ENCODE results near the gene RNFT2. TPM values are rescaled to one million over a fixed set of nuclear protein-coding genes. Genes with fewer than 3 reads are reported as not detected.
A peak's percentile ranks its signal among the peaks of the same experiment; 100 is the strongest.
"Not testable (repeated sequence)": the region's sequence is repeated elsewhere in the genome, so short reads cannot be mapped to it uniquely, and the experiment has no call there.

RNFT2 gene
- total RNA-seq, 1 donor from 2014 or later, result 2.6 TPM

DNA sequence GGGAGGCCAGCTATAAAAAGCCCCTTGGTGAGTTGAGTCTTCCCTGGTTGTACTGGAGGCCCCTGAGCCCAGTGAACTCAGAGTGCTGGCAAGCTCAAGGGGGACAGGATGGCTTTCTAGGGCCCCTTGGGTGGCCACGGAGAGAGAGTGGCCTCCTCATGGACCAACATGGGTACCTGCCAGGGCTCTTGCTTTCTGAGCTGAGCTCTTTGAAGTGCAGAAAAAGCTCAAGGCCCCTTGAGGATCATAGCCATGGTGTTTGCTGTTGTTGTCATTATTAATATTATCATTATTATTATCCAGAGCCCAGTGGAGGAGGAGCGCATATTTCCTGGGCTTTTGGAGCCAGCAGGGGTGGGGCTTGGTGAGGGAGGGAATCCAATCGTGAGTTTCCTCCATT lies 6.7 kb downstream of the RNFT2 start:
- no peak for DNase-seq (ENCODE audit: low read depth, low spot score)

DNA sequence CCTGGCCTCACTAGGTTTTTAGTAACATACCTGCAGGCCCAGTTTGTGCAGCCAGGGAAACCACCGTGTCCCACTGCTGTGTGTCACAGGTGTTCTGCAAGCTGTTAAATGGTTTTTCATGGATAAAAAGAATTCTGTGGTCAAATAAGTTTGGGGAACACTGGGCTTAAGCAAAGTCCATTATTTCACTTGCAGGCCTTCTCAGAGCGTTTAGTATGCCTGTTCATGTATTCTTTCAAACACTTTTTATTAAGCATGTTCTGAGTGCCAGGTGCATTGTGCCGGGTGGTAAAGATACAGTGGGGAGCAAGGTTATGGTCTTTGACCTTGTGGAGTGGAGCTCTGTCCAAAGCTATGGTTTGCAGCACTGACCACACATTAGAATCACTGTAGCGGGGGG lies 7.4 kb downstream of the RNFT2 start:
- no peak for DNase-seq (ENCODE audit: low read depth, low spot score)

DNA sequence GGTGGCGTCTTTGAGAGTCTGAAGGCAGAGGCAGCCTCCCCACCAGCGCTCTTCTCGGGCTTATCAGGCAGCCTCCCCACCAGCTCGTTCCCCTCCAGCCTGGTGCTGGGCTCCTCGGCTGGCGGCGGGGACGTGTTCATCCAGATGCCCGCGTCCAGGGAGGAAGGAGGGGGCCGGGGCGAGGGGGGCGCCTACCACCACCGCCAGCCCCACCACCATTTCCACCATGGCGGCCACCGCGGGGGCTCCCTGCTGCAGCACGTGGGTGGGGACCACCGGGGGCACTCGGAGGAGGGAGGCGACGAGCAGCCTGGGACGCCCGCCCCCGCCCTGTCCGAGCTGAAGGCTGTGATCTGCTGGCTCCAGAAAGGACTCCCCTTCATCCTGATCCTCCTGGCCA lies 11.8 kb downstream of the RNFT2 start:
- no peak for DNase-seq (ENCODE audit: low read depth, low spot score)

DNA sequence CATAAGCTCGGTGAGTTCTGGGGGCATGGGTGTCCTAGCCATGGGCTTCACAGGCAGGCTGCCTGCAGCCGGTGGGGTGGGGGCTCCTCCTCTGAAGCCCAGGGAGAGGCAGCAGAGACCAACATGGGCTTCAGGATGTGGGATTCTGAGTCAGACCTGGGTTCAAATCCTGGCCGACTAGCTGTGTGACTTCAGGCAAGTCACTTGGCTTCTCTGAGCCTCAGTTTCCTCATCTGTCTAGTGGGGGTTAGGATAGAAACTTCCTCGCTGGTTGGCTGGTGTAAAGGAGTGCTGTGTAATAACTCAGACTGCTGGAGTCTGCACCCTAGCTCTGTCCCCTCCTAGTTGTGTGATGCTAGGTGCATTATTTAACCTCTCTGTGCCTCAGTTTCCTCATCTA lies 12.2 kb downstream of the RNFT2 start:
- no peak for DNase-seq (ENCODE audit: low read depth, low spot score)

DNA sequence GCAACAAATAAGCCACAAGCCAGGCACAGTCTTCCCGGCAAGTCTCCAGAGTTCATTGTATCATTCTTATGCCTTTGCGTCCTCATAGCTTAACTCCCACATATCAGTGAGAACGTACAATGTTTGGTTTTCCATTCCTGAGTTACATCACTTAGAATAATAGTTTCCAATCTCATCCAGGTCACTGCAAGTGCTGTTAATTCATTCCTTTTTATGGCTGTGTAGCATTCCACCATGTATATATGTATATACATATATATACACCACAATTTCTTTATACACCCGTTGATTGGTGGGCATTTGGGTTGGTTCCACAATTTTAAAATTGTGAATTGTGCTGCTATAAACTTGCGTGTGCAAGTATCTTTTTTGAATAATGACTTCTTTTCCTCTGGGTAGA lies 16.0 kb downstream of the RNFT2 start:
- not testable (repeated sequence) for DNase-seq (ENCODE audit: low read depth, low spot score)

DNA sequence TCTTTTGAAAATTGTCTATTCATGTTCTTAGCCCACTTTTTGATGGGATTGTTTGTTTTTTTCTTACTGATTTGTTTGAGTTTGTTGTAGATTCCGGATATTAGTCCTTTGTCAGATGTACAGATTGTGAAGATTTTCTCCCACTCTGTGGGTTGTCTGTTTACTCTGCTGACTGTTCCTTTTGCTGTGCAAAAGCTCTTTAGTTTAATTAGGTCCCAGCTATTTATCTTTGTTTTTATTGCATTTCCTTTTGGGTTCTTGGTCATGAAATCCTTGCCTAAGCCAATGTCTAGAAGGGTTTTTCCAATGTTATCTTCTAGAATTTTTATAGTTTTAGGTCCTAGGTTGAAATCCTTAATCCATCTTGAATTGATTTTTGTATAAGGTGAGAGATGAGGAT lies 16.7 kb downstream of the RNFT2 start:
- not testable (repeated sequence) for DNase-seq (ENCODE audit: low read depth, low spot score)

DNA sequence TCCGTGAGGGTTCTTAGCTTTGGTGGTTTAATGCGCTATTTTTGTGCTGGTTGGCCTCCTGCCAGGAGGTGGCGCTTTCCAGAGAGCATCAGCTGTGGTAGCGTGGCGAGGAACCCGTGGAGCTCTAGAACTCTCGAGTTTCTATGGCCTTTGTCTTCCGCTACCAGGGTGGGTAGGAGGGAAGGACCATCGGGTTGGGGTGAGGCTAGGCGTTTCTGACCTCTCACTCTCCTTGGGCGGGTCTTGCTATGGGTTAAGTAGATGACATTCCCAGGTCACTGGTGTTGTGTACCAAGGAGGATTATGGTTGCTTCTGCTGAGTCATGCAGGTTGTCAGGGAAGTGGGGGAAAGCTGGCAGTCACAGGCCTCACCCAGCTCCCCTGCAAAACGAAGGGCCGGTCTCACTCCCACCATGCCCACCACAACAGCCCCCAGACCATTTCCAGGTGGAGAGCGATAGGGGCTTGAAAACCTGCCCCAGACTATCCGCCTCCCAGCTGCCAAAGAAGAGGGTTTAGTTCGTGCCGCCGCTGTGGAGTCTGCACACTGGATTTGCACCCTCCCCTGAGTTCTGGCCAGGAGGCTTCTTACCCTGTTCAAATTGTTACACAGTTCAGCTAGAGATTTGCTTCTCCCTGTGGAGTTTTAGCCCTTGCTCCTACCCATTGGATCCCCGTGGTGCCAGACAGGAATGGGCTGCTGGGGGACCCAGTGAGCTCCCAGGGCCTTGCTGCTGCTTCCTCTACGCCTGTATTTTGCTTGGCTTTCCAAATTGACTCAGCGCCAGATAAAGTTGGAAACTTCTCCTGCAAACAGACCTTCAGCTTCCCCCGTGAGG lies 21.9 kb downstream of the RNFT2 start:
- DNase-seq (ENCODE audit: low read depth, low spot score), result no peak

DNA sequence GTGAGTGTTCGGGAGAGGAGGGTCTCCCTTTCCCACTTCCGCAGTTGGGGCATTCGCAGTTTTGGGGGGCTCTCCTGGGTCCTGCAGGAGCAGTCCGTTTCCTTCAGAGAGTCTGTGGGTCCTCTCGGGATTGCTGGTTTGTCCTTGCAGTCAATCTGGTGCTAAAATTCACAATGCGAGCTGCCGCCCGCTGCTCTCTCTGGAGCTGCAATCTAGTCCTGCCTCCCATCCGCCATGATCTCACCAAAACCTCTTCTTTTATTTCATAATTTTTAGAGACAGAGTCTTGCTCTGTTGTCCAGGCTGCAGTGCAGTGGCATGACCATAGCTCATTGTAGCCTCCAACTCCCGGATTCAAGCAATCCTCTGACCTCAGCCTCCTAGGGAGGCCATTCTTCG lies 22.5 kb downstream of the RNFT2 start:
- DNase-seq (ENCODE audit: low read depth, low spot score), result no peak

DNA sequence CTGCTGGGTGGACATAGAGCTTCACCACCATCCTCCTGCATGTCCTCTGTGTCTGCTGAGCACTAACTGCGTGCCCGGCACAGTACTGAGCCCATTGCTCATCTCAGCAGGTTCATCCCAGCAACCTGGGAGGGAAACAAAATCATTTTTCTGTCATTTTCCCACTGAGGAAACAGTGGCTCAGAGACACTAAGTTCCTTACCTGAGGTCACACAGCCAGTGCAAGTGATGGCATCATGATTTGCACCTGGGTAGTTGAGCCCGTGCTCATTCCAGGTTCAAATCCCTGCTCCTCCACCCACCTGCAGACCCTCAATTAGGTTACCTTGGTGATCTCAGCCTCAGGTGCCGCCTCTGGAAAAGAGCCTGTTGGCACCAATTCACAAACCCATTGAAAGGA lies 23.4 kb downstream of the RNFT2 start:
- DNase-seq (ENCODE audit: low read depth, low spot score), result no peak

DNA sequence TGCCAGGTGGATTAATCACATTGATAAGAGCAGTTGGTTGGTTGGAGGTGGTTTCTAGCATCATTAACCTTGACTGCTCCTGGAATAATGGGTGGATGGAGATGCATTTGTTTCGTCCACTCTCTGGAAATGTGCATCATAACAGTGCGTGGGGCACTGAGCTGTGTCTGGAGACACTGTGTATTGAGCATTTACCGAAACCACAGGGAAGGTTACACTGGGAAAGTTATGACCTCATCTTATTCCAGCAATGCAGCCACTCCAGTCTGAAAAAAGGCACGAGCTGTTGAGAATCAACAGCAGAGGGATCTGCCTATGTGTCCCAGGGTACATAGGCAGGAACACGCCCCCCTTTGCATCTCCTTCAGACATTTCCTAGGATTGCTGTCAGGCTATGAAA lies 27.2 kb downstream of the RNFT2 start:
- DNase-seq (ENCODE audit: low read depth, low spot score), result no peak

DNA sequence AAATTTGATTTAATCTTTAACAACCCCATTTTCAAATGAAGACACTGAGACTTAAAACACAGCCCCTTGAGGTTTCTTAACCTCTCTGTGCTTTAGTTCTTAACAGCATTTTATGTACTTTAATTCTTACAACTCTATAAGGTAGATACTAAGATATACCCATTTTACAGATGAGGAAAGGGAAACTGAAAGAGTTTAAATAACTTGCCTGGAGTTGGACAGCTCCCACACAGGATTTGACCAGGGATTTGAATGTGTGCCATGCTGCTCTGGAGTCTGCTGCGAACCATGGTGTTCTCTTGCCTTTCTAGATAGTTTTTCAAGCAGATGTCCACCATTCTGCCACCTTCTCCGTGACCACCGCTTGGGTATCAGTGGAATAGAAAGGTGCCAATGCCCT lies 28.2 kb downstream of the RNFT2 start:
- no peak for DNase-seq (ENCODE audit: low read depth, low spot score)

DNA sequence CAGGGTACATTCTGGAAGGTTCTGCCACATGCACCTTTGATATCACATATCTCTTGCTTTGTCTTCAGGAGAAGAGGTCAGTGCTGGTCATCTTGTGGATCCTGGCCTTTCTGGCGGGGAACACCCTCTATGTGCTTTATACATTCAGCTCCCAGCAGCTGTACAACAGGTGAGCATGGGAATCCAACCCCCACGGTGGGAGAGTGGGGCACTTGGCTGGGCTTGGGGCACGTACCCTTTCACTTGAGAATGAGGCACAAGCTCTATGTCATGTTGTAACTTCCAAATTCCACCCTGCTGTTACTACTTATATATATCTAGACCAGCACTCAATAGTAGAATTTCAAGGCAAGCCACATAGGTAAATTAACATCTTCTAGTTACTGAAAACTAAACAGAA lies 28.6 kb downstream of the RNFT2 start:
- DNase-seq (ENCODE audit: low read depth, low spot score), result no peak

DNA sequence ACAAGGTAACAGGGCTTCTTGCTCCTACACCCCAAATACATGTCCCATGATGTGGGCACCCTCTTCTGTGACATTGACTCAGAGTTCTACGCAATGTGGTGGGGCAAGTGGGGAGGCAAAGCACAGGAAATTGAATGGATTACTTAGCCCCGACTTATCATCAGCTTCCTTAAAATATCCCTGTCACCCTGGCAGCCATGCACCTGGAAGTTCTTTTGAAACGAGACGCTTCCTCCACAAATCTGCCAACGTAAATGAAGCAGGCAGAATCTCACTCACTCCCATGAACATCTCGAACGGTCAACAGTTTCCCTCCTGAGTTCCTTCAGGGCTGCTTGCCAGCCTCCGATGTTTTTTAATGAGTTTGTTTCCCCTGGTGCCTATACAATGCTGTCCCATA lies 33.5 kb downstream of the RNFT2 start:
- no peak for DNase-seq (ENCODE audit: low read depth, low spot score)

DNA sequence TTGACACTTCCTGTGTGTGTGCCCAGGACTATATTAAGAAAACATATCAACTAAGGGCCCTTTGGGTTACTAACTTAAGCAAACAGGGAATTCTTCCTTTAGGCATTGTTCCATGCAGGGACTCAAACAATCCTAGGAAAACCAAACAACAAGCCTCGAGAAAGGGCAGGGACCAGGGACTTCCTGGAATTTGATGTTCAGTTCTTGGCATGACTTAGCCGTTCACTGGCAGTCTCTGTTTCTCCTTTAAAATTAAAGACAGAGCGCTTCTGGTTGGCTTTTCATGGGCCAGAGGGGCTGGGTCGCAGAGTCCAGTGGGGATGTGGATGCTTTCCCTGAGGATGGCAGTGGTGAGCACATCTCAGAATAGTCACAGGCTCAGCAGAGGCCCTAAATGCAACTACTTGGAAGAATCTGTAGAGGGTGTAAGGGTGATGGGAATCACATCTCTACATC lies 35.2 kb downstream of the RNFT2 start:
- peak; percentile 72 for DNase-seq (ENCODE audit: low read depth, low spot score)

DNA sequence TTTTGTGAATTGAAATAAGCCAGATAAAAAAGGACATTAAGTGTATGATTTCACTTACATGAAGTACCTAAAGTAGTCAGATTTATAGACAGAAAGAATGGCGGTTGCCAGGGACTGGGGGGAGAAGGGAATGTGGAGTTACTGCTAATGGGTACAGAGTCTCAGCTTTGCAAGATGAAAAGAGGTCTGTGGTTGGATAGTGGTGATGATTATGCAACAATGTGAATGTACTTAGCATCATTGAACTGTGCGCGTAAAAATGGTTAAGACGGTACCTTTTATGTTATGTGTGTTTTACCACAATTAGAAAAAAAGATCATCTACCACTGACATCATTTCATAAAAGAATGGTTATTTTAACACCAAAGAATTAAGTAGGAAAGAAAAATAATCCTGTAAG lies 35.9 kb downstream of the RNFT2 start:
- DNase-seq (ENCODE audit: low read depth, low spot score), result no peak

DNA sequence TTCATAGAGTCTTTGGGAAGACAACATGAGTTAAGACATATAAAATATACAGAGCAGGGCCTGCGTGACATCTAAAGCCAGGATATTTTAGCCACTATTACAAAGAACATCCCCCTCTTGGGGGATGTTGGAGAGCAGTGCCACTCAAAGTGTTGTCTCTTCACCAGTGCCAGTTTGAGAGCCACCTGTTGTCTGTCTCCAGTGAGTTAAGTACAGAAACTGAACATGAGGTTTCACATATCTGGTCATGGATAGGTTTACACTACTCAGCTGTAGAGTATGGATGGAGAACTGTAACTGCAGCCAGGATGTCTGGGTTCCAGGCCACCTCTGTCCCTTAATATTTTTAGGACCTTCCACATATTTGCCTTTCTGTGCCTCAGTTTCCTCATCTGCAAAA lies 39.1 kb downstream of the RNFT2 start:
- no peak for DNase-seq (ENCODE audit: low read depth, low spot score)

DNA sequence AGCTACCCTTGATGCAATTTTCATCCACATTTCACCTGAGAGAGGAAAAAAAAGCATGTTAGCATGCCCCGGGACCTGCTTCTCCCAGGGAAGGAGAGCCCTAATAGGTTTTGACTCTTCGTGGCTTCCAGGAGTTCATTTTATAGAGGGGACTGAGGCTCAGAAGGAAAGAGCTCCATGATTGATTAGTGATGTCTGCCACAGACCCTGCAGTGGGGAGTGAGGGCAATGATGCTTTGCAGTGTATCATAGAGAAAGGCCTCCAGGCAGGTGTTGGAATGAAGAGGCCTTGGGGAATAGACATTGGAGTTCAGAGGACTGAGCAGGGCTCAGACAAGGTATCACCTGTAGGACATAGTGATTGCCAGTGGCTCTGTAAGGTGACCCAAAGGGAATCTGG lies 41.5 kb downstream of the RNFT2 start:
- no peak for DNase-seq (ENCODE audit: low read depth, low spot score)

DNA sequence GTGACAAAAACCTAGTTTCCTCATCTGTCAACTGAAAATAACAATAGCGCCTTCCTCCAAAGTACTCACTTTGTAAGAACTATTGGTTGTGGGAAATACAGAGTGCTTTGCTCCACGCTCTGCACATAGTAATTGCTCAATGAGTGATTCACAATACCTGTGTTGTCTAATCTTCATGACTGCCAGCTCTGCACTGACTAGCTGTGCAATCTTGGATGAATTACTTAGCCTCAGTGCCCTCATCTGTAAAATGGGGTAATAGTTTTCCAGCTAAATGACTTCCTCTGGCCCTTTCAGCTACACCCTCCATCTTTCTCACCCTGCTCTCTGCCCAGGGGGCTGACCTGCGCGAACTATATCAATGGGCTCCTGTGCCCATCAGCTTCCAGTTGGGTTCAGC lies 42.8 kb downstream of the RNFT2 start:
- no peak for DNase-seq (ENCODE audit: low read depth, low spot score)

DNA sequence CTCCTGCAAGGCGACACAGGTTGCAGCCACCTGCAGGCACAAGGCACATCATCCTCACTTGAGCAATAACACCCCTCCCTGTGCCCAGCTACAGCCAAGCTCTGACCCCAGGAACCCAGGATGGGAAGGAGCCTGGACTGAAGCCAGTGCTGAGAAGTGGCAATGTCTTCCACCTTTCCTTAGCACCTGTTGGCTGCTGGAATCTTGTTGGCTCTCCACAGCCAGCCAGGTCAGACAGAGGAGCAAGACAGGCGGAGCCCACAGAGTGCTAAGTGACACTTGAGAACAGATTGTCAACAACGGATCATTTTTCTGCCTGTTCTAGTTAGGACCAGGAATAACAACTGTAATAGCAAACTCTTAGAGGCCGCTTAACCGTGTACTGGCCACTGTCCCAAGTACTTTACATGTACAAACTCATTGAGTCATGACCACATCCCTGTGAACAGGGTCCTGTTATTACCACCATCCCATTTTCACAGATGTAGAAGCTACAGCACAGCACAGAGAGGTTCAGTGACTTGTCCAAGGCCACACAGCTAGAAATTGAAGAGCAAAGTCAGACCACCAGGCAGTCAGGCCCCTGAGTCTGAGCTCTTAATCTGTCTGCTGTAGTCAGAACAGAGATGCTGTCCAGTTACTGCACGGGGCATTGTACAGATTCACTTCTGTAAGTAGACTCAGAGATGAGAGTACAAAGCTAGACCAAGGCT lies 45.6 kb downstream of the RNFT2 start:
- DNase-seq (ENCODE audit: low read depth, low spot score), result no peak

DNA sequence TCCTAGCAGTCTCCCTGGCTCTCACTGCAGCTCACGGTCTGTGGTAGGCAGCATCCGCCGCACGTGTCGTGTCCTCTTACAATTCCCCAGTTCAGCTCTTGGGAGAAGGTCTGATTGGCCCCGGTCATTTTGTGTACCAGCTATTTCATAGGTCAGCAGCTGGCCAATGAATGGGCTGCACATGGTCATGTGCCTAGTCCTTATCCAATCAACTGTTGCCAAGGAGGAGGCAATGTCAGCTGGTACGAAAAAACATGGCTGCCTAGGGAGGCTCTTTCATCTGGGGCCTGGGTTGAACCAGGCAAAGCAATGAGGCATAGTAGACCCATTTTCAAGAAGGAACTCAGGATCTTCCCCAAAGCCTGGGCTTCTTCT lies 46.1 kb downstream of the RNFT2 start:
- no peak for DNase-seq (ENCODE audit: low read depth, low spot score)

DNA sequence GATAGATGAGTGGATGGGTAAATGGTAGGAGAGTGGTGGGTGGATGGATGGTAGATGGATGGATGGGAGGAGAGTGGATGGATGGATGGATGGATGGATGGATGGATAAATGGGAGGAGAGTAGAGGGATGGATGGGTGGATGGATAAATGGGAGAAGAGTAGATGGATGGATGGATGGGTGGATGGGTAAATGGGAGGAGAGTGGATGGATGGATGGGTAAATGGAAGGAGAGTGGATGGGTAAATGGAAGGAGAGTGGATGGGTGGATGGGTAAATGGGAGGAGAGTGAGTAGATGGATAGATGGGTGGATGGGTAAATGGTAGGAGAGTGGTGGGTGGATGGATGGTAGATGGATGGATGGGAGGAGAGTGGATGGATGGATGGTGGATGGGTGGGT lies 51.4 kb downstream of the RNFT2 start:
- DNase-seq (ENCODE audit: low read depth, low spot score), result not testable (repeated sequence)

DNA sequence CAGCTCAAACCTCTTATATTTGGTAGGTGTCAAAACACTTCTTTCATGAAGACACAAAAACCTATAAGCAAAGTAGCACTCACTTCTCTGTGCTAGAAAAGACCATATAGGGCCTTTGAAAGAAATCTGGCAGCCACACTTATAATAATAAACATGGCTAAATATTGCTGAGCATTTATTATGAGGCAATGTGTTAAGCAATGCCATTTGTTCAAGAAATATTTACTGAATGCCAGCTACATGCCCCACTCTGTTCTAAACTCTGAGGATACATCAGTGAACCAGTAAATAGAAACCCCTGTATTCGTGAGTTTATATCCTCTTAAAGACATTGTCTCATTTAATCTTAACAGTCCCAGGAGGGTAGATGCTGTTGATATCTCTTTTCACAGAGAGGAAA lies 52.0 kb downstream of the RNFT2 start:
- no peak for DNase-seq (ENCODE audit: low read depth, low spot score)

DNA sequence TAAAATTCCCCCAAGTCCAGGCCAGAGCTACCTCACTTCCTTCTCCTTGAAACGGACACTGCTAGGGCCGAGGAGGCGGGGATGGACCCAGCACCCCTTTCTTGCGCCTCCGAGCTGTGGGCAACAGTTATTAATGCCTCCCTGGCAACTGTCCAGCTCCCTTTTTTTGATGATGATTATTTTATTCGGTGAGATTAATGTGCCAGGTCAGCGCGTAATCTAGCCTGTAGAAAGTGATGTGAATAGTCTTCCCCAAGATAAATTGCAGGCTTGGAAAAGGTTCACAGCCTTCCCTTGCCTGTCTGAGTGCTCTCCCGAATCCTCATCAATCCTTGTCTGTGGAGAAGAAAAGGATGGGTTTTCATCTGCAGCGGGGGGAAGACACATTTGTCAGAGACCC lies 54.3 kb downstream of the RNFT2 start:
- no peak for DNase-seq (ENCODE audit: low read depth, low spot score)
